22Rv1 (cell line): ENCODE data around the gene TRPV5.
A peak's percentile ranks its signal among the peaks of the same experiment; 100 is the strongest.

Experiments
- H3K27ac ChIP-seq: fragments of 450-650 bp; 2 replicates; pipeline ENCODE4 v1.5.1; 2017
- CTCF ChIP-seq: fragments of 450-650 bp; IDR thresholded peaks from 2 replicates; pipeline ENCODE4 v1.5.1; 2017; ENCODE audit warnings: mild to moderate bottlenecking
- ZFX ChIP-seq: fragments of 450-650 bp; IDR thresholded peaks from 2 replicates; pipeline ENCODE4 v1.6.1; 2017; ENCODE audit warnings: antibody characterized with exemption, borderline replicate concordance

Gene TRPV5

GRCh38 chr7:142871260-142872105 lies 62.1 kb downstream of the TRPV5 start:
- no peak overlapping the region for H3K27ac ChIP-seq
- no peak for TF ChIP-seq ZFX
- no peak; the same call in 1 of the 2 replicates for TF ChIP-seq CTCF

GRCh38 chr7:142870566-142871259 lies 62.8 kb downstream of the TRPV5 start:
- no peak for TF ChIP-seq ZFX
- TF ChIP-seq CTCF, result peak; percentile 22; the same call in 1 of the 2 replicates
- no peak overlapping the region for H3K27ac ChIP-seq

- TF ChIP-seq CTCF, result no peak
- TF ChIP-seq ZFX, result no peak
- H3K27ac ChIP-seq, result no peak overlapping the region
Observed at GRCh38 chr7:142870147-142870559, 63.4 kb downstream of the TRPV5 start.

DNA sequence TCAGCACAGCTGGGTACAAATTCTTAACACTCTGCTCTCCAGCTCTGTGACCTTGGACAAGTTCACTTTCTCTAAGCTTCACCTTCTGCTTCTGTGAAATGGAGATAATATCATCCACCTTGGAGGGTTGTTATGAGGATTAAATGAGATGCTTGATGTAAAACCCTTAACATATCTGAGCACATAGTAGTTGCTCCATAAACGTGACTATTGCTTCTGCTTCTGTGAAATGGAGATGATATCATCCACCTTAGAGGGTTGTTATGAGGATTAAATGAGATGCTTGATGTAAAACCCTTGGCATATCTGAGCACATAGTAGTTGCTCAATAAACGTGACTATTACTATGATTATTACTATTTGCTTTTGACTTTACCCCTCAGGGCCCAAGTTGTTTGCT lies 64.1 kb downstream of the TRPV5 start:
- H3K27ac ChIP-seq, result no peak overlapping the region
- TF ChIP-seq ZFX, result no peak
- no peak for TF ChIP-seq CTCF

DNA sequence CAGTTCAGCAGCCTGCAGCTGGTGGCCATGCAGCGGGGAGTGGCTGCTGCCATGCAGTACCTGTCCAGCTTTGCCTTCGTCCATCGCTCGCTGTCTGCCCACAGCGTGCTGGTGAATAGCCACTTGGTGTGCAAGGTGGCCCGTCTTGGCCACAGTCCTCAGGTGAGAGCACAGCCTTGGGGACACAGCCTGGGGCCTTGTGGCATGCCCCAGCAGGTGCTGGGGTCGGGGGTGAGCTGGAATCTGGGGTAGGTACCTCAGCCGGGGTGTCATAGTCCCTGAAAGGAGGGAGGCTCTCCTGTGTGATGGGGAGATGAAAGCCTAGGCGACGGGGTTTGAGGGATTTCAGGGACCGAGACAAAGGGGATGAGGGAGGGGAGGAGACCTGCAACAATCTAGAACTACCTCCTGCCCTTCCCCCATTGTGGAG lies 64.5 kb downstream of the TRPV5 start:
- TF ChIP-seq CTCF (no peak), ZFX (no peak)
- no peak overlapping the region for H3K27ac ChIP-seq

DNA sequence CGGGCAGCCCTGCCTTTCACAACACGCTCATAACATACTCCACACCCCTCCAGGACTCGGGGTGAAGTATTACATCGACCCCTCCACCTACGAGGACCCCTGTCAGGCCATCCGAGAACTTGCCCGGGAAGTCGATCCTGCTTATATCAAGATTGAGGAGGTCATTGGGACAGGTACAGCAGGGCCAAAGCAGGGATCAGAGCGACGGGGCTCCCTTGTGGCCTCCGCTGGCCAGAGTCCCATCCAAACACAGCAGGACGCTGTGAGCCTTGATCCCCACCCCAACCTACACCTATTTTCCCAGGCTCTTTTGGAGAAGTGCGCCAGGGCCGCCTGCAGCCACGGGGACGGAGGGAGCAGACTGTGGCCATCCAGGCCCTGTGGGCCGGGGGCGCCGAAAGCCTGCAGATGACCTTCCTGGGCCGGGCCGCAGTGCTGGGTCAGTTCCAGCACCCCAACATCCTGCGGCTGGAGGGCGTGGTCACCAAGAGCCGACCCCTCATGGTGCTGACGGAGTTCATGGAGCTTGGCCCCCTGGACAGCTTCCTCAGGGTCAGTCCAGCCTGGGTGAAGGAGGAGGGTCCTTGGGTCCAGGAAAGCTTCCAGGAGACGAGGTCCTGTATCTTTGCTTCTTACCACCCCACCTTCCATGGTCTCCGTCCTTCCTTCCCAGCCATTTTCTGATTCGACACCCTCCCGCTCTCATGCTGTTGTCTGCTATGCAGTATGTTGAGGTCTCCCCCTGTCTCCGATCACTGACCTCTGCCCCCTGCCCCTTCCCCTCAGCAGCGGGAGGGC lies 65.2 kb downstream of the TRPV5 start:
- TF ChIP-seq CTCF (no peak), ZFX (no peak)
- no peak overlapping the region for H3K27ac ChIP-seq
